HG03097 (cell line): ENCODE measurements around the gene GMDS.
"Not testable (repeated sequence)": the region's sequence is repeated elsewhere in the genome, so short reads cannot be mapped to it uniquely, and the experiment has no call there.

Source experiments
- ATAC-seq: cut with Tn5 transposase; IDR thresholded peaks from one replicate; pipeline ENCODE4 v1.9.1; 2021; ENCODE audit not compliant: unreplicated experiment, low FRiP score

The GMDS gene

DNA sequence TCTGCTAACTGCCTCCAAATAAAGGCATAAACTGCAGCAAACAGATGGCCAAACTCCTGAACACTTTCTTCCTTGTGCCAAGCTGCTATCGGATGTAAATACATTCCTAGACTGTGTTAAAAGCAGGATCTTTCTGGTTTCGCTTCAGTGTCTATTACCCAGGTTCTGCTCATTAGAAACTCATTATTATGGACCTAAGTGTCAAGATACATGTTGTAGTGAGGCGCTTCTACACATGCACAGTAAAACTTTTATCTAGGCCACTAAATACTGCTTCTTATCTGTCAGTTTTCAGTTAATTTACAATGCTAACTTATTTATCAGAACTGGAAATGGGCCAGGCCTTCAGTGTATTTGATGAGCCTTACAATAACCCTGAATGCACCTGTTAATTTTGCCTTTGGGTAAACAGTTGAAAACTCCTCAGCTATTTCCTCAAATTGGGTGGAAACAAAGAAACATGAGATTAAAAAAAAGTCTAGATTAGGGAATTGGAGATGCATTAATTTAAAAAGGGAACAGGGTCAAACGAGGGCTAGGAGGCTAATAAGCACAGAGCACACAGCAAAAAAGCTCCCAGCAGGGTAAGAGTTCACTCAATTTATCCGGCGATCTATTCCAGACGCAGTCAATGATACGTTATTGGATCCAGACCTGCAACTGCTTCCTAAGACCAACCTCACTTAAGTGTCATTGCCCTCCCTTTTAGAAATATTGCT is 395.1 kb downstream of the GMDS start:
- no peak for ATAC-seq

GRCh38 chr6:1849691-1850090 is 395.7 kb downstream of the GMDS start:
- no peak for ATAC-seq

DNA sequence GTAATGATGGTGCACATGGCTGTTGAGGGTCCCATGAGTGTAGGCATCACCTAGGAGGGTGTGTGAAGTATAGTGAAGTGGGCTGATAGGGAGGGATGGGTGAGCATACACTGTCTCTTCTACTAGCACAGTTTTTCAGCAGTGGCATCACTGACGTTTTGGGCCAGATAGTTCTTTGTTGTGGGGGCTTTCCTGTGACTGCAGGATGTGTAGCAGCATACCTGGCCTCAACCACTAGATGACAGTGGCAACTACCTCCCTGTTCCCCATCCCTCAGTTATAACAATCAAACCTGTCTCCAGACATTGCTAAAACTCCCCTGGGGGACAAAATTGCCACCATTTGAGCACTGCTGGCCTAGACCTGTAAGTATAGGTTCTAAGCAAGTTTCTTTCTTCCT is 396.7 kb downstream of the GMDS start:
- no peak for ATAC-seq

- no peak for ATAC-seq
These were observed 398.8 kb downstream of the GMDS start for GRCh38 chr6:1846611-1847010.

GRCh38 chr6:1845543-1845942 is 399.9 kb downstream of the GMDS start:
- ATAC-seq, result not testable (repeated sequence)

DNA sequence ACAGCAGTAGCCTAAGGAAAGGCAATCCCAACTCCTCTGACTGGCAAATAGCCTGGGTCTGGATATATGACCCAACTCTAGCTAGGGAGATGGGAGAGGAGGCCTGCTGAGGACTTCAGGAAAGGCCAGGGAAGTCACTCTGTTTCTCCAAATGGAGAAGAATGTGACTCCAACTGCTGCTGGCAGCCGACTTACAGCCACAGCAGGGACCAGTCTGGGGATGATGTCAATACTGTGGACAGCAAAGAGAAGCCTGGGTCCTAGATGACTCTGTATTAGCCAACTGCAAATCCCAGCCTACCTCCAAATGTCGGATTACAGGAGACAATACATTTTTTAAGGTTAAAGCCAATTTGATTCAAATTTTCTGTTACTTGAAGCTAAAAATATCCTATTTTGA is 403.1 kb downstream of the GMDS start:
- no peak for ATAC-seq

DNA sequence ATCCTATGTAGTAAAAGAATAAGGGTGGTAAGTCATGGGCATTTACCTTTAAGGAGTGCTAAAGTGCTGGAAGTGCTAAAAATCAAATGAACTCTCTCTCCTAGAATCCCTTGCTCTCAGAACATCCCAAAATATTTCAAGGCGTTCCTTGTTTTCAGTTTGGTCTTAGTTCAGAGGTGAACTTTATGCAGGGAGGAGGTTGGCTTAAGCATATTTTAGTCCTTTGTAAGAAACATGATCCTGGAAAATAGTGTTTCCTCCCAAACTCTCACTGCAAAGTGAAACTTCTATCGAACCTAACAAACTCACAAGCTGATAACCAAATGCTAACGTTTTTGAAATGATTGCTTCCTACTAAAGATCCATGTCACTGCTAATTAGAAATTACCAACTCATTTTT is 404.3 kb downstream of the GMDS start:
- ATAC-seq, result no peak

GRCh38 chr6:1840491-1841121 is 404.8 kb downstream of the GMDS start:
- no peak for ATAC-seq

- ATAC-seq, result no peak
These were observed 406.0 kb downstream of the GMDS start for GRCh38 chr6:1839361-1839760.

DNA sequence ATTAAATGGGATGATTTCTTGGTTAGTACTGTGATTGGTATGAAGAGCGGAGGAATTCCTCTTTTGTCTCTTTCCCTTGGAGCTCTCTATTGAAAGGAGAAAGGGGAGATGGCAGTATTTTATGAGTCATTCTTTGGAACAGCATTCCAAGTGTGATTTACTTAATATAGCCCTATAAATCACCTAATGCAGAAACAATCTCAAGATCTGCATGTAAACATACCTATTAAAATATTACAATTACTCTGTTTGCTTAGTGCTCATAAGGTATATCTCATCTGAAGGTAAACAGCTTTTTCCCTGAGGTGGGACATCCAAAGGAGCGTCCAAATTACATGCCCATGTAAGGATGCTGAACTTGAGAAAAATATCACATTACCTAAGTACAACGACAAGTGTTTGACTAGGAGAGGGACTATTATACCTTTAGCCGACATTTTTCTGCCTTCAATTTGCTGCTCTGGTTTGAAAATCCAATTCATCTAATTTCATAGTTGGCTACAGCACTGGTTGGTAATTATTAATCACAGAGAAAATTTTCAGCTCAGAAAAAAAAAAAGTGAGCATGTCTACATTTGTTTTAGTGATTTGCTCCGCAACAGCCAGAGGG is 406.7 kb downstream of the GMDS start:
- no peak for ATAC-seq

- ATAC-seq, result no peak
These were observed 407.6 kb downstream of the GMDS start for GRCh38 chr6:1837826-1838225.

- no peak for ATAC-seq
These were observed 408.7 kb downstream of the GMDS start for GRCh38 chr6:1836690-1837089.

DNA sequence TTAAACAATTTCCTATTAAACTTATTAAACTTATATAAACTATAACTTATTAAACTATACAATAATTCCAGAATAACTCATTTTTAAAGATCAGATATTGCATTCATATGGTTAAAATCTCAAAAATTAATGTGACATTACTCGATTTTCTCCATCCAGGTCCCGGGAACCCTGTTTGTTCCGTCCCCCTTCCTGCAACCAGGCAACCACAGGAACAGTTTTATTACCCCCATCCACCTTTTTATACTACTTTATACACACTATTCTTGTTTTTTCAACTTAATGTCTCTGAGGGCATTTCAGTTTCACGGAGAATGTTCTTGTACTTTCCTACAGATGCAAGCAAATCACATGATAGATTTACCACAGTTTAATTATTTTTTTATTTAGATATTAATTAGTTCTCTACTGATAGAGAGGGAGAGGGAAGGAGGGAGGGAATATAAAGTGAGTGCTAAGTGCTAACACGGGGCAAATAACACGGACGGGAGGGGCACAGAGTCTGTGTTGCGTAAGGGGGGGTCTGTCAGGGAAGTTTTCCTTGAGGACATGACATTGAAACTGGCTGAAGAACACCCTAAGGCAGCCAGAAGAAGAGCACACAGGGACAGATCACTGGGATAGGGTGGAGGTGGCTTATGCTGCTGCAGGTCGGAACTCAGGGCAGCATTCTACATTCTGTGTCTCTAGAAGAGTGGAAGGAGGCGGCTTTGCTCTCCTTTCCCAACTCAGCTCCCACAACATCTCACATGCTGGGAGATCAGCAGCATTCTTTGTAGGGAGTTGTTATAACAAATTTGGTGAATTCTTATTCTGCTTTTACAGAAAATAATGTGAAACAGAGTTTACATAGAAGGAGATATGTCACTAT is 410.5 kb downstream of the GMDS start:
- ATAC-seq, result no peak

GRCh38 chr6:1834207-1834606 is 411.2 kb downstream of the GMDS start:
- ATAC-seq, result no peak

GRCh38 chr6:1832844-1833787 is 412.3 kb downstream of the GMDS start:
- ATAC-seq, result no peak

- ATAC-seq, result no peak
These were observed 413.0 kb downstream of the GMDS start for GRCh38 chr6:1832358-1832757.

GRCh38 chr6:1827984-1828793 is 417.2 kb downstream of the GMDS start:
- ATAC-seq, result no peak

- no peak for ATAC-seq
These were observed 419.5 kb downstream of the GMDS start for GRCh38 chr6:1825926-1826325.

DNA sequence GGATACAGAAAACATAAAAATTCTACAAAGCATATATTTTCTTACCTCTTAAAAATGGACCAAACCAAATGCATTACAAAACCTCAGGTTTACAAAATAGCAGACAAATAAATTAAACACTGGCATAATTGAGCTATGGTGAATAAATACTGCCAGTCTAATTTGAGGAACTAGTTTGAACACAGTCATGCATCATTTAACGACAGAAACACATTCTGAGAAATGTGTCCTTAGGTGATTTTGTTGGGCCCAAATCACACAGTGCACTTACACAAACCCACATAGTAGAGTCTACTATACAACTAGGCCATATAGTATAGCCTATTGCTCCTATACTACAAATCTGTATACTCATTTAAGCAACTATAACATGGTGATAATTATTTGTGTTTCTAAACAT is 420.1 kb downstream of the GMDS start:
- ATAC-seq, result no peak
